MV-4-11 (cell line): ENCODE data around the gene CTIF.

ENCODE experiments used
- DNase-seq: peaks from one replicate; lab custom pipeline; 2025; lab: John Stamatoyannopoulos, UW

CTIF gene

GRCh38 chr18:48602759-48603390, 64.0 kb downstream of the CTIF start:
- no peak for DNase-seq

DNA sequence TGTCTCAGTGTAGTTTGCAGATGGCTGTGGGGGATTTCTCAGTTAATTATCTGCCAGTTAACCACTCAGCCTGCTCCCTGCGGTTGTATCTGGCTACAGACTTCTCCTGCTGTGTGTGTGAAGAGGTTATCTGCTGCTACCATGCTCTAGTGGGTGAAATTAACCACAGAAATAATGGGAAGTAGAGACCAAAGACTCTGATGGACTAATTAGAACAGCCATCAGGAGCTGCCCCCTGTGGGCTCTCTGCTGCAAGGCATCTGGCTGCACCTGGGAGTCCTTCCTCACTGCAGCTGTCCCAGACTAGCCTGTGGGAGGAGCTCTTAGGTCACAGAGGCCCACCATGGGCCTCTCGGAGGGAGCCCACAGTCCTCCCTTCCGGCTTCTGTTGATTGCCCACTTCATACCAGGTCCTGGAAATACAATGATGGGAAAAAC, 66.6 kb downstream of the CTIF start:
- DNase-seq = peak; percentile 62

- DNase-seq = no peak
Measured at GRCh38 chr18:48607056-48607984, 68.5 kb downstream of the CTIF start.

- no peak for DNase-seq
Measured at GRCh38 chr18:48608581-48608980, 69.8 kb downstream of the CTIF start.

DNA sequence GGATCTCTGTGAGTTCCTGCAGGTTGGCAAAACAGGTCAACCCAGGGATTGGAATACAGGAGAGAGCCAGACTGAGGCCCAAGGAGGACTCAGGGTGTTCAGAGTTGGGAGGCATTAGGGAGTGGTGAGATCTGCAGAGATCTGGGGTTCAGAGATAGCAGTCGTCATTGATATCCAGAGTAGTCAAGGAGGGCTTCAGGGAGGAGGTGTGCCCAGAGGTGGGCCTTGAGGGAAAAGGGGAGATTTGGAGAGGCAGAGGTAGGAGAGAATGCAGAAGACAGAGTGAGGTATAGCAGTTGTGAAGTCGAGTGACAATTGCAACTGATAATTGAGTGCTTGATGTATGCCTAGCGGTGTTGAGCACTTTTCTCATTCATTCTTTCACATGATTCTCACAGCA, 70.3 kb downstream of the CTIF start:
- no peak for DNase-seq

DNA sequence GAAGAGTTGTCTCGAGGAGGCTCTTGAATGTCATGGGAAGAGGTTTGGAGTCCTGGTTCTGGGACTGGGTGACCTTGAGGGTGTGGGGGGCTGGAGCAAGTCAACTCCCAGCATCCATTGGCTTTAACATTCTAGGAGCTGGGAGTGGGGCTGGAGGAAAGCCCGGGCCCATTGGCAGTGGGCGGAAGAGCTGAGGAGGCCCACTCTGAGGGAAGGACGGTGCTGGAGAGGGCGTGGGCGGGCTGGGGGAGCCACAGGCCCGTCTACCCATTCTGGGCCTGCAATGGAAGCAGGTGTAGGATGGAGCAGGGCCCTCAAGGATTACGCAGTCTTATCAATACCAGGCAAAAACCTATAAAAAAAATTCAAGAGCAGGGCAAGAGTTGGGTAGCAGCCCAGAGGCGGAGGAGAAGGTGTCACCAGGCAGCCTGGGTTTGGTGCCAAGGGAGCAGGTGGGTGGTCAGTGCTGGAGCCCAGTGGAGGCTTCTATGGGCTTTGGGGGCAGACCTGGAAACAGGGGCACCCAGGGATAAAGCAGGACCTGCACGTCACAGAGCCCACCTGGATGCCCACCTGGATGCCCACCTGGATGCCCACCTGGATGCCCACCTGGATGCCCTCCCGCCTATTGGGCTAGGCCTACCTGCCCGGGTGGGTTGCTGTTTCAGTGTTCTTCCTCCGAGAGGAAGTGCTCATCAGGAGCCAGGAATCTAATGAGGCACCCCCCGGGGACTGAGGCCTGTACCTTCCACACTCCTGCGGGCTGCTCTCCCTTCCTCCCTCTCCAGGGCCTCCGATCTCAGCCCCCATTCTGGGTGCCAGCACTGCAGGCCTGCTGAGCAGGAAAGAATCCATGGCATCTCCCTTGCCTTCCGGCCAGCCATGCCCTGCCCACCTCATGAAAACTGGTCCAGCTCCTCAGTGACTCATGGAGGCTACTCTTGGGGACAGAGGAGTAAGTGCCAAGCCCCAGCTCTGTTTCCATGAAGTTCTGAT, 71.3 kb downstream of the CTIF start:
- no peak for DNase-seq

- no peak for DNase-seq
Measured at GRCh38 chr18:48611203-48611602, 72.4 kb downstream of the CTIF start.

- no peak for DNase-seq
Measured at GRCh38 chr18:48611785-48612480, 73.1 kb downstream of the CTIF start.

GRCh38 chr18:48612511-48612910, 73.7 kb downstream of the CTIF start:
- DNase-seq = no peak

GRCh38 chr18:48612917-48613316, 74.1 kb downstream of the CTIF start:
- DNase-seq = no peak

- DNase-seq = no peak
Measured at GRCh38 chr18:48613589-48614404, 75.0 kb downstream of the CTIF start.

DNA sequence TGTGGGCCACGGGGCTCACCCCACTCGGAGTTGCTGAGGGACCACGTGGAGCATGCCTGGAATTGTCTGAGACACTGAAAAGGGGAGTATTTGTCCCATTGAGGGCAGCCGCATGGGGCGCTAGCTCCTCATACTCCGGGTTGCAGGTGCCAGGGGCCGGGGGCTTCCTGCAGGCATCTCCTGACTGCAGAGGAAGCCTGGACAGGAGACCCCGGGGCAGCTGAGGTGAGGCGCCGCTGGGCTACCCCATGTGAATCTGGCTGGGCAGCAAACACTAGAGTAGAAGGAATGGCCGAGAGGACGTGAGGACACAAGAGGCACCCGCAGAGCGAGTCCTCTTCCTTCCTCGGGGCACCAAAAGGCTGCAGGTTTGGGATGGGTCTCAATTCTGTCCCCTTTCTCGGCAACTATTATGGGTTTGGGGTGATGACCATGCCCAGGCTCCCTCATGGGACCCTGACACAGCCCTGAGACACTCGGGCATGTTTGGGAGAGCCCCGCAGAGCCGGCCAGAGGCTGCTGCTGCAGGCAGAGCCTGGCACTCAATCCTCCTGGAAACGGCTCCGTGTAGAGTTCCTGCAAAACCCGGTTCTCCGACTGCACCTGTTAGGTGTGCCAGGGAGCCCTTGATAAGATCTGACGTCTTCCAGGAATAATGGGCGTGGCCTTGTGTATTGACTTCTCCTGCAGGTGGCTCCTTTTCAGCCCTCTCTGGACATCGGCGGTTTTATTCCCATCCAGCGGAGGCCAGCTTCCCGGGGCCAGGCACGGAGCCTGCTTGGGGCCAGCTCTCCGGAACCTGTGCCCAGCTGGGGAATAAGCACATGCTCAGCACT, 77.0 kb downstream of the CTIF start:
- DNase-seq = no peak

DNA sequence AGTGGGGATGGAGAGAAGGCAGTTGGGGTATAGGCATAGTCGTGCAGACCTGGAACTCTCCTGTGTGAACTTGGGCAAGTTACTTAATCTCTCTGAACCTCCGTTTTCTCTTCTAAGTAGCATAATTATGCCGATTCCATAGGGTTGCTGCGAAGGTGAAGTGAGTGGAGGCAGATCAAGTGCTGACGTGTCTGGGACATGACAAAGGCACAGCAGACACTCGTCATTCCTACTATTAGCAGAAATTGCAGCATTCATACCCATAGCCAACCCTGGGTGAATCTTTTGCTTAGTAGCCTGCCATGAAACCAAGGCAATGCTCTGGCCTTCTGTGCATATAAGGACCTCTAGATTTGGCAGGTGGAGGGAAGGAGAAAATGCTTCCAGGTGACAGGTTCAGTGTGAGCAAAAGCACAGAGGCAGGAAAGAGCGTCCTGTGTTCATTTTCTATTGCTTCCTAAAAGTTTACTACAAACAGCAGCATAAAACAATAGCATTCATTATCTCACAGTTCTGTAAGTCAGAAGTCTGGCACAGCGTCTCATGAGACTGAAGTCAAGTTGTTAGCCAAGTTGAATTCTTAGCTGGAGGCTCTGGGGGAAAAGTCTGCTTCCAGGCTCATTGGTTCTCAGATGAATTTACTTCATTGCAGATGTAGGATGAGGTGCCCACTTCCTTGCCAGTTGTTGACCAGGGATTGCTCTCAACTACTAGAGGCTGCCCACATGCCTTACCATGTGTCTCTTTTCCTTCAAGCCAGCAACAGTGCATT, 77.8 kb downstream of the CTIF start:
- no peak for DNase-seq

DNA sequence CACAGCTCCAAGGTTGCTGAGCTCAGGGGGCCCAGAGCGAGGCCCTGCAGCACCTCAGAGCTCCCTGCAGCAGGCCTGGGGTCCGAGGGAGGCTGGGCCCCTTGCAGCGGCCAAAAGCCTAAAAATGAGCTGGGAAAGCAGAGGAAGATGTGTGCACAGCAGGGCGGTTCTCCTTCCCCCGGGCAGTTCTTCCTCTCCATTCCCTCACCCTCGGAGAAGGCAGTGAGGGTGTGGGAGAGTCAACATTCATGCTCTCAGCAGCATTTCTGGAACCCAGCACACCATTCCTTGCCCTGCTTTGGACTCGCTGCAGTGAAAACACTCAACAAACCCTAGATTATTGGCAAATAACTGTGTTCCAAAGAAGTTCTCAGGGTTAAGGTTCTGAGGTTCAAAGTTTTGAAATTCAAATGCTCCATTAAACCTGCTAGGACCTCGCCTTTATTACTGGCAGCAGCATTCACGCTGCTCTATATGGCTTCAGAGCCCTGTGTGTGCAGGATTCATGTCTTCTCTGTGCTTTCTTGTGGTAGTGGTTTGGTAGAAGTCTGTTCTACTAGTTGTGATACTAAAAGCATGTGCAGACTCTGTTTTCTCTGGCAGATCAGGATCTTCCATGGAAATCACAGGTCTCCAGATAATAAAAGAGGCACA, 79.1 kb downstream of the CTIF start:
- no peak for DNase-seq

- DNase-seq = no peak
Measured at GRCh38 chr18:48619016-48619415, 80.2 kb downstream of the CTIF start.

DNA sequence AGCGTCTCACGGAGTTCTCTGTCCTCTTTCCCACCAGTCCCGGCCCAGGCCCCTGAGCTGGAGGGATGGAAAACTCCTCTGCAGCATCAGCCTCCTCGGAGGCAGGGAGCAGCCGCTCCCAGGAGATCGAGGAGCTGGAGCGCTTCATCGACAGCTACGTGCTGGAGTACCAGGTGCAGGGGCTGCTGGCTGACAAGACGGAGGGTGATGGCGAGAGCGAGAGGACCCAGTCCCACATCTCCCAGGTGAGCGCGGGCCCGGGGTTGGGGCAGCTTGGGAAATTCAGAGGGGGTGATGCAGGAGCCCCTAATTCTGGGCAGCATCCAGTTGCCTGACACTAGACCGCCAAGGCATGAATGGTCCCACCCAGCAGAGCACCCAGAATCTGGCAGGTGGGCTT, 80.7 kb downstream of the CTIF start:
- DNase-seq = no peak

DNA sequence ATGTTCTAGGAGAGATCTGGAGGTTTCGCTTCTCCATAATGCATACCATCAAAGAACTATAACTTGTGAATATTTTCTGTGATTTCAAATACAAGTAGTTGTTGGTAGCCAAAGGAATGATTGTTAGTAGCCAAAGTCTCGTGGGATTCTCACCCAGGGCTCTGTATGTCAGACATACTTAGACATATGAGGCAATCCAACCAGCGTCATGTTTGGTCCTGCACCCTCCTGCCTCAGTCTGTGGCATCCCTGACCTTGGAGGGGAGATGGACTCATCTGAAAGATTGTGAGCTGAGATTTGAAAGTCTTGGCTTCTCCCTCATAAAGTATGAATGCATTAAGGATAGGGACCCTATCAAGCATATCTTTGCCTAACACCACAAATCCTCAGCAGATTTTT, 81.2 kb downstream of the CTIF start:
- DNase-seq = no peak

DNA sequence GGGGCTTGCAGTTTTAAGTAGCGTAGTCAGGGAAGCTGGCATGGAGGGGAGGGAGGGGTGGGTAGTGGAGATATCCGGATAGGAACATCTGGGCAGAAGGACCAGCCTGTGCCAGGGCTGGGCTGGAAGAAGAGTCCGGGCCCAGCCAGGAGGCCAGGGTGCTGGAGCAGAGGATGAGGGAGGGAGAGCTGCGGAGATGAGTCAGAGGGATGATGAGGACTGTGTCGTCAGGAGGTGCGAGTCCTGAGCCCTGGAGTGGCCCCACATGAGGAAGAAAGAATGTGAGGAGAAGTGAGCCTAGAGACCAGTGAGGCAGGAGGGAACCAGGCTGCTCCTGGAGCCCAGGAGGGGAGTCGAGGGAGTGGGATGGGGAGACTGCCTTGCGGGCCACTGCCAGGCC, 82.4 kb downstream of the CTIF start:
- no peak for DNase-seq
